Measurements from ENCODE around the gene TTC9.

DNA sequence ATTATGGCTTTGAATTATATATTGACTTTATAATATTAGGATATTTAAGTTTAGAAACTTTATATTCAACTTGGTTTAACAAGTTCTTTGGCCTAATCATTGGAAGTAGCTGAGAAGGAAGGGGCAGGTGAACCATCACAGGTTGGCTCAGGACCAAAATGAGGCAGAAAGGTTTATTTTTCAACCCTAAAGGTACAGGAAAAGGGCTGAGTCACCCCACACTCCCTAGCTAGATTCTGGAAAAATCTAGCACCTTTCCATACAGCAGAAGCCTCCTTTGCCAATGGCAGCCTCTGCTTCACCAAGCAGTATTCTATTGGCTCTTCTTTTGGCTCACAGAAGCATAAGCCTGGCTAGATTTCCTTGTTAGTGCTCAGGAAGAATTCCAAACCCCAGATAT, 22.0 kb upstream of the TTC9 start:
- TF ChIP-seq, protein P1, sequence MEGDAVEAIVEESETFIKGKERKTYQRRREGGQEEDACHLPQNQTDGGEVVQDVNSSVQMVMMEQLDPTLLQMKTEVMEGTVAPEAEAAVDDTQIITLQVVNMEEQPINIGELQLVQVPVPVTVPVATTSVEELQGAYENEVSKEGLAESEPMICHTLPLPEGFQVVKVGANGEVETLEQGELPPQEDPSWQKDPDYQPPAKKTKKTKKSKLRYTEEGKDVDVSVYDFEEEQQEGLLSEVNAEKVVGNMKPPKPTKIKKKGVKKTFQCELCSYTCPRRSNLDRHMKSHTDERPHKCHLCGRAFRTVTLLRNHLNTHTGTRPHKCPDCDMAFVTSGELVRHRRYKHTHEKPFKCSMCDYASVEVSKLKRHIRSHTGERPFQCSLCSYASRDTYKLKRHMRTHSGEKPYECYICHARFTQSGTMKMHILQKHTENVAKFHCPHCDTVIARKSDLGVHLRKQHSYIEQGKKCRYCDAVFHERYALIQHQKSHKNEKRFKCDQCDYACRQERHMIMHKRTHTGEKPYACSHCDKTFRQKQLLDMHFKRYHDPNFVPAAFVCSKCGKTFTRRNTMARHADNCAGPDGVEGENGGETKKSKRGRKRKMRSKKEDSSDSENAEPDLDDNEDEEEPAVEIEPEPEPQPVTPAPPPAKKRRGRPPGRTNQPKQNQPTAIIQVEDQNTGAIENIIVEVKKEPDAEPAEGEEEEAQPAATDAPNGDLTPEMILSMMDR (IDR thresholded peaks at IDR 0.05) = no peak
- TF ChIP-seq POLR2A (IDR thresholded peaks at IDR 0.05) (no peak), EP300 (IDR thresholded peaks at IDR 0.05) (no peak), POLR2AphosphoS5 (IDR thresholded peaks at IDR 0.05) (no peak)

All from upper lobe of left lung (tissue), 4 donors.